A549 (cell line): ENCODE measurements around the gene CDC14C. TPM values are rescaled to one million over a fixed set of nuclear protein-coding genes. Genes with fewer than 3 reads are reported as not detected.

Experiments used
- ATAC-seq, 2 experiments: fragments of 200-7000 bp in 1 of 2; fragments of >200 bp in 1 of 2; cut with Nextera tagmentation in 1 of 2; cut with Tn5 transposase in 1 of 2; 3 replicates each; pipeline versions ENCODE4 v1.8.0 to v1.9.1; 2018 to 2020; ENCODE audit warnings: mild to moderate bottlenecking in 1 of 2, moderate library complexity in 1 of 2
- CTCF ChIA-PET: fragments of 300-600 bp; sonication (Branson Sonifier 250); formaldehyde crosslinking; extraction: SDS; loops from one replicate; lab custom pipeline; 2021; ENCODE audit warnings: antibody characterized with exemption, inconsistent platforms; lab: Yijun Ruan, JAX
- POLR2A ChIA-PET: fragments of 350-600 bp; formaldehyde crosslinking; extraction: SDS; loops from one replicate; lab custom pipeline; 2021; ENCODE audit warnings: antibody characterized with exemption, inconsistent platforms; lab: Yijun Ruan, JAX
- DNase-seq, 2 experiments: peaks; one replicate each; pipeline versions ENCODE4 v3.0.0 to v3.0.0-alpha.2; 2011 to 2016; ENCODE audit warnings: low read depth in 1 of 2, low spot score in 1 of 2
- FAIRE-seq: peaks from 2 replicates; lab custom pipeline; 2011; peaks lifted over from hg19 to GRCh38; lab: Jason Lieb, UNC
- H3K27ac ChIP-seq, 2 experiments: fragments of >200 bp; sonication (Bioruptor Twin); formaldehyde crosslinking; 3 replicates each; pipeline ENCODE4 v1.5.1; 2016 to 2017
- H3K4me1 ChIP-seq: fragments of >200 bp; sonication (Bioruptor Twin); formaldehyde crosslinking; 3 replicates; pipeline ENCODE4 v1.6.1; 2016
- H3K4me2 ChIP-seq: fragments of >200 bp; sonication (Bioruptor Twin); formaldehyde crosslinking; 3 replicates; pipeline ENCODE4 v1.6.1; 2016
- H3K4me3 ChIP-seq: fragments of >200 bp; sonication (Bioruptor Twin); formaldehyde crosslinking; 3 replicates; pipeline ENCODE4 v1.5.1; 2016
- H3K9me3 ChIP-seq: fragments of >200 bp; sonication (Bioruptor Twin); formaldehyde crosslinking; 3 replicates; pipeline ENCODE4 v1.6.1; 2016
- BHLHE40 ChIP-seq: IDR thresholded peaks from 2 replicates; pipeline ENCODE4 v1.6.1; 2012; ENCODE audit warnings: low read depth, low read length, inconsistent platforms
- CHD2 ChIP-seq: fragments of 150-350 bp; IDR thresholded peaks from 2 replicates; pipeline ENCODE4 v1.6.1; 2014; ENCODE audit warnings: low read length; ENCODE audit not compliant: partially characterized antibody
- CHD4 ChIP-seq: fragments of 200-600 bp; sonication (generic); IDR thresholded peaks from 2 replicates; pipeline ENCODE4 v1.6.1; 2016; ENCODE audit warnings: antibody characterized with exemption, mild to moderate bottlenecking, borderline replicate concordance
- FOSL2 ChIP-seq, 2 experiments: fragments of 450-650 bp in 1 of 2; fragments of >200 bp in 1 of 2; sonication (Bioruptor Twin) in 1 of 2; formaldehyde crosslinking; IDR thresholded peaks; 2 replicates each; pipeline versions ENCODE4 v1.5.0 to v1.6.1; 2016 to 2020; ENCODE audit warnings: mild to moderate bottlenecking in 1 of 2, moderate library complexity in 1 of 2
- GATA3 ChIP-seq: IDR thresholded peaks from 2 replicates; pipeline ENCODE4 v1.6.1; 2012; ENCODE audit warnings: borderline replicate concordance
- HDAC2 ChIP-seq: fragments of 200-600 bp; sonication (generic); IDR thresholded peaks from 2 replicates; pipeline ENCODE4 v1.6.1; 2016
- JUN ChIP-seq, 2 experiments: fragments of >200 bp; sonication (Bioruptor Twin); formaldehyde crosslinking; IDR thresholded peaks; 2 replicates in 1 of 2; 3 replicates in 1 of 2; pipeline ENCODE4 v1.6.1; 2016 to 2017
- NFE2L2 ChIP-seq: fragments of 150-350 bp; conservative IDR thresholded peaks from 2 replicates; pipeline ENCODE4 v1.6.1; 2014; ENCODE audit warnings: low read length
- NPAS2 ChIP-seq: fragments of 250-450 bp; sonication (Bioruptor Pico); IDR thresholded peaks from 2 replicates; pipeline ENCODE4 v1.8.0; 2022; ENCODE audit warnings: mild to moderate bottlenecking, moderate library complexity, borderline replicate concordance
- PHF8 ChIP-seq: fragments of 200-600 bp; sonication (generic); IDR thresholded peaks from 2 replicates; pipeline ENCODE4 v1.6.1; 2016; ENCODE audit warnings: low read depth, mild to moderate bottlenecking, antibody characterized with exemption, moderate library complexity, borderline replicate concordance
- POLR2A ChIP-seq: IDR thresholded peaks from 2 replicates; pipeline ENCODE4 v1.6.1; 2012; ENCODE audit warnings: mild to moderate bottlenecking, low read length
- ZFP36 ChIP-seq: fragments of 450-650 bp; IDR thresholded peaks from 2 replicates; pipeline ENCODE4 v1.6.1; 2014; ENCODE audit warnings: borderline replicate concordance; ENCODE audit not compliant: partially characterized antibody
- WGBS: methylation state at CpG from one replicate; pipeline ENCODE4 v1.1.6; 2017; ENCODE audit errors: missing lambda C conversion rate; 5-methylcytosine and 5-hydroxymethylcytosine counted together
- polyA plus RNA-seq, 4 experiments: library from polyadenylated mRNA; depleted of rRNA in 3 of 4; stranded (reverse); fragments of >200 nt; fragmentation: RNase III in 1 of 4; extraction: RNeasy Plus Mini Kit Qiagen cat#74134 plus additional on column Dnase treatment in 1 of 4; gene quantifications; 2 replicates in 3 of 4; 3 replicates in 1 of 4; pipeline ENCODE4 v1.2.3, GENCODE V29; 2011 to 2017
- TF ChIP-seq, protein P1 (sequence below): fragments of >200 bp; sonication (Bioruptor Twin); formaldehyde crosslinking; IDR thresholded peaks from 2 replicates; pipeline ENCODE4 v1.6.1; 2016

CDC14C gene
- polyA plus RNA-seq, 2 of the 4 experiments (the other 2 are of a cell fraction), result 0.06 TPM

DNA sequence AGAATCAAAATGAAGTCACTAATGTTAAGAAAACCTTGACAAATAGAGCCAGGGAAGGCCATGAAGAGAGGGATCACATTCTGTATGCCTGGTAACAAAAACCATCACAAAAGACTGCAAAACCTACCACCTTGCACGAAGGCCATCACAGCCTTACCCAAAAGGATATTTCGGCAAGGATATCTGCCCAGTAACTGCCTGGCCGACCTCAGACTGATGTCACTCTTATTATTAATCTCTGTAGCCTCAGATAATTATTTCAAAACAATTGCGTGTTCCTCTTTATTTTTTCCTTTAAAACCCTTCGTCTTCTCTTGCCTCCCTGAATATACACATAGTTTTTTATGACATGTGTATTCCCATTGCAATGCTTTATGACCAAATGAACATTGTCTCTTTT, 52.5 kb downstream of the CDC14C start:
- no peak for ATAC-seq
- TF ChIP-seq CHD4 (no peak), CHD2 (no peak), ZFP36 (no peak), JUN (IDR thresholded peaks at IDR 0.05) (no peak), NFE2L2 (no peak), FOSL2 (IDR thresholded peaks at IDR 0.05) (no peak), FOSL2 (CRISPR knock-in tag; IDR thresholded peaks at IDR 0.05) (no peak), BHLHE40 (no peak), GATA3 (no peak), POLR2A (no peak), HDAC2 (no peak), PHF8 (no peak), NPAS2 (CRISPR knock-in tag) (no peak)
- TF ChIP-seq, protein P1, sequence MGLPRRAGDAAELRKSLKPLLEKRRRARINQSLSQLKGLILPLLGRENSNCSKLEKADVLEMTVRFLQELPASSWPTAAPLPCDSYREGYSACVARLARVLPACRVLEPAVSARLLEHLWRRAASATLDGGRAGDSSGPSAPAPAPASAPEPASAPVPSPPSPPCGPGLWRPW, result no peak
- CTCF ChIA-PET, result no interaction called here
- Histone ChIP-seq H3K4me1 (no peaks in the 10 kb centered on the region), H3K27ac (no peak overlapping the region), H3K4me3 (no peak overlapping the region), H3K4me2 (no peak overlapping the region), H3K9me3 (no peaks in the 10 kb centered on the region)
- WGBS, result 5% methylated on average over 5 of the region's 5 CpGs
- POLR2A ChIA-PET, result no interaction called here
- DNase-seq, result no peak
- no peak for FAIRE-seq
